Gastroesophageal sphincter (tissue), 3 donors: ENCODE measurements around the gene TNS1.

Source experiments
- CTCF ChIP-seq, 4 experiments: fragments of 200-600 bp in 2 of 4; fragments of 450-650 bp in 2 of 4; sonication (generic) in 1 of 4; IDR thresholded peaks; one replicate each; pipeline ENCODE4 v1.5.1; 2017 to 2019; ENCODE audit warnings: antibody characterized with exemption in 4 of 4, mild to moderate bottlenecking in 2 of 4, moderate library complexity in 2 of 4
- EP300 ChIP-seq: sonication (generic); formaldehyde crosslinking; IDR thresholded peaks from one replicate; pipeline ENCODE4 v1.6.1; 2017; ENCODE audit warnings: antibody characterized with exemption, mild to moderate bottlenecking
- POLR2A ChIP-seq, 2 donors: fragments of 450-650 bp; IDR thresholded peaks; one replicate each; pipeline ENCODE4 v1.6.1; 2017; ENCODE audit warnings: antibody characterized with exemption in 2 of 2, mild to moderate bottlenecking in 2 of 2, moderate library complexity in 1 of 2
- POLR2AphosphoS5 ChIP-seq: sonication (generic); formaldehyde crosslinking; IDR thresholded peaks from one replicate; pipeline ENCODE4 v1.6.1; 2017; ENCODE audit warnings: antibody characterized with exemption

- TF ChIP-seq CTCF (IDR thresholded peaks at IDR 0.05) (no peak), POLR2A (IDR thresholded peaks at IDR 0.05) (no peak), POLR2AphosphoS5 (no peak), EP300 (no peak)
Observed at GRCh38 chr2:218017211-218018053, 14.6 kb upstream of the TNS1 start.
